Smooth muscle cell (in vitro differentiated cells): ENCODE measurements around the gene TRIM29. TPM values are rescaled to one million over a fixed set of nuclear protein-coding genes. Genes with fewer than 3 reads are reported as not detected.

Experiments
- DNase-seq: peaks from one replicate; lab custom pipeline; 2025; ENCODE audit not compliant: unreplicated experiment; lab: John Stamatoyannopoulos, UW
- H2AFZ ChIP-seq: fragments of 200-600 bp; sonication (generic); 2 replicates; pipeline ENCODE4 v1.6.0; 2016; ENCODE audit warnings: antibody characterized with exemption, low read depth, mild to moderate bottlenecking
- H3F3A ChIP-seq: fragments of 200-600 bp; sonication (generic); 2 replicates; pipeline ENCODE4 v1.6.0; 2017; ENCODE audit warnings: antibody characterized with exemption, low read depth
- H3K27ac ChIP-seq: fragments of 200-600 bp; sonication (generic); 2 replicates; pipeline ENCODE4 v1.5.1; 2016; ENCODE audit warnings: low read depth, mild to moderate bottlenecking
- H3K27me3 ChIP-seq: fragments of 200-600 bp; sonication (generic); 2 replicates; pipeline ENCODE4 v1.6.1; 2016; ENCODE audit warnings: low read depth, mild to moderate bottlenecking
- H3K36me3 ChIP-seq: fragments of 200-600 bp; sonication (generic); 2 replicates; pipeline ENCODE4 v1.5.1; 2016; ENCODE audit warnings: low read depth
- H3K4me1 ChIP-seq: fragments of 200-600 bp; sonication (generic); 2 replicates; pipeline ENCODE4 v1.5.1; 2016; ENCODE audit warnings: low read depth
- H3K4me2 ChIP-seq: fragments of 200-600 bp; sonication (generic); 2 replicates; pipeline ENCODE4 v1.6.0; 2016; ENCODE audit warnings: mild to moderate bottlenecking
- H3K4me3 ChIP-seq: fragments of 200-600 bp; sonication (generic); 2 replicates; pipeline ENCODE4 v1.5.1; 2016; ENCODE audit warnings: mild to moderate bottlenecking
- H3K79me2 ChIP-seq: fragments of 200-600 bp; sonication (generic); 2 replicates; pipeline ENCODE4 v1.6.0; 2016; ENCODE audit warnings: low read depth, mild to moderate bottlenecking
- H3K9ac ChIP-seq: fragments of 200-600 bp; sonication (generic); 2 replicates; pipeline ENCODE4 v1.6.0; 2016; ENCODE audit warnings: low read depth
- H3K9me3 ChIP-seq: fragments of 200-600 bp; sonication (generic); replicated peaks from 2 replicates; pipeline ENCODE4 v1.5.1; 2016; ENCODE audit warnings: low read depth
- H4K20me1 ChIP-seq: fragments of 200-600 bp; sonication (generic); 2 replicates; pipeline ENCODE4 v1.6.0; 2016; ENCODE audit warnings: low read depth
- CTCF ChIP-seq: fragments of 200-600 bp; sonication (generic); IDR thresholded peaks from 2 replicates; pipeline ENCODE4 v1.5.1; 2017; ENCODE audit warnings: borderline replicate concordance, mild to moderate bottlenecking, antibody characterized with exemption; ENCODE audit not compliant: insufficient read depth, poor library complexity, severe bottlenecking
- WGBS: methylation state at CpG from one replicate; pipeline ENCODE4 v1.1.7; 2016; ENCODE audit warnings: low lambda C conversion rate; 5-methylcytosine and 5-hydroxymethylcytosine counted together
- polyA plus RNA-seq: library from polyadenylated mRNA; unstranded; fragments of >200 nt; fragmentation: Nextera tagmentation; extraction: Ambion mirVana; gene quantifications from 2 replicates; pipeline ENCODE4 v1.2.1, GENCODE V29; 2016
- total RNA-seq: library from RNA; depleted of rRNA; stranded (reverse); fragments of >200 nt; gene quantifications from 2 replicates; pipeline ENCODE4 v1.2.3, GENCODE V29; 2014

TRIM29 gene
- total and polyA plus RNA-seq, 2 experiments from 2014 or later = 20.6 to 37.1 TPM

- 89% methylated on average over 8 of the region's 8 CpGs for WGBS
- Histone ChIP-seq H3K9ac (no peak overlapping the region), H3K79me2 (peaks cover 4% of the 10 kb centered on the region), H3K9me3 (no peaks in the 10 kb centered on the region), H2AFZ (no peak overlapping the region), H3K36me3 (no peaks in the 10 kb centered on the region), H3K27ac (no peak overlapping the region), H3F3A (no peaks in the 10 kb centered on the region), H3K27me3 (peaks cover 15% of the 10 kb centered on the region), H3K4me3 (no peak overlapping the region), H3K4me1 (no peaks in the 10 kb centered on the region), H4K20me1 (no peaks in the 10 kb centered on the region), H3K4me2 (no peak overlapping the region)
- no peak for DNase-seq
- no peak for TF ChIP-seq CTCF
Measured at GRCh38 chr11:120139316-120140069, 1.6 kb upstream of the TRIM29 start.

GRCh38 chr11:120137187-120137610, 714 bp downstream of the TRIM29 start:
- H2AFZ ChIP-seq = no peak overlapping the region
- peak overlapping the region; percentile 29 for H3K4me3 ChIP-seq
- H3K9me3 ChIP-seq = no peaks in the 10 kb centered on the region
- no peaks in the 10 kb centered on the region for H3K36me3 ChIP-seq
- DNase-seq = no peak
- TF ChIP-seq CTCF = no peak
- H3K27me3 ChIP-seq = peaks cover 9% of the 10 kb centered on the region
- peak overlapping the region; percentile 72 for H3K4me2 ChIP-seq
- no peak overlapping the region for H3K27ac ChIP-seq
- no peak overlapping the region for H3K9ac ChIP-seq
- H3K79me2 ChIP-seq = peaks cover 4% of the 10 kb centered on the region
- no peaks in the 10 kb centered on the region for H4K20me1 ChIP-seq
- no peaks in the 10 kb centered on the region for H3K4me1 ChIP-seq
- H3F3A ChIP-seq = no peaks in the 10 kb centered on the region
- 95% methylated on average over 24 of the region's 24 CpGs for WGBS

GRCh38 chr11:120136356-120136755, 1.6 kb downstream of the TRIM29 start:
- Histone ChIP-seq H3K4me3 (peak overlapping the region; percentile 29), H4K20me1 (no peaks in the 10 kb centered on the region), H3K9me3 (no peaks in the 10 kb centered on the region), H3K4me1 (no peaks in the 10 kb centered on the region), H3K79me2 (peaks cover 4% of the 10 kb centered on the region), H3K36me3 (no peaks in the 10 kb centered on the region), H3K27ac (no peak overlapping the region), H3F3A (no peaks in the 10 kb centered on the region), H3K4me2 (peak overlapping the region; percentile 72), H2AFZ (no peak overlapping the region), H3K9ac (peak overlapping the region; percentile 9), H3K27me3 (peaks cover 9% of the 10 kb centered on the region)
- TF ChIP-seq CTCF = no peak
- 87% methylated on average over 7 of the region's 7 CpGs for WGBS
- no peak for DNase-seq

- H3K27ac ChIP-seq = no peak overlapping the region
- 93% methylated on average over 2 of the region's 2 CpGs for WGBS
- DNase-seq = no peak
Measured at GRCh38 chr11:120135838-120136237, 2.1 kb downstream of the TRIM29 start.

More at GRCh38 chr11:120135838-120136237, 2.1 kb downstream of the TRIM29 start:
- peak overlapping the region; percentile 9 for H3K9ac ChIP-seq
- peaks cover 6% of the 10 kb centered on the region for H3K27me3 ChIP-seq
- no peak overlapping the region for H2AFZ ChIP-seq
- peak overlapping the region; percentile 29 for H3K4me3 ChIP-seq
- peaks cover 4% of the 10 kb centered on the region for H3K79me2 ChIP-seq
- no peaks in the 10 kb centered on the region for H3K9me3 ChIP-seq
- no peaks in the 10 kb centered on the region for H3K4me1 ChIP-seq
- no peak for TF ChIP-seq CTCF
- peak overlapping the region; percentile 72 for H3K4me2 ChIP-seq
- no peaks in the 10 kb centered on the region for H3F3A ChIP-seq
- no peaks in the 10 kb centered on the region for H4K20me1 ChIP-seq
- no peaks in the 10 kb centered on the region for H3K36me3 ChIP-seq
